GM19240 (cell line): ENCODE data around the gene GLS2.
"Not testable (repeated sequence)": the region's sequence is repeated elsewhere in the genome, so short reads cannot be mapped to it uniquely, and the experiment has no call there.

Source experiments
- DNase-seq: peaks from one replicate; pipeline ENCODE4 v3.0.0; 2011; ENCODE audit warnings: low spot score; ENCODE audit not compliant: insufficient read length

The GLS2 gene

GRCh38 chr12:56448860-56449621 is 38.9 kb downstream of the GLS2 start, which contains the start of gene TIMELESS:
TIMELESS (minus strand) TSS chr12:56449426; CDS start chr12:56434170, 15,256 bp downstream.
- peak; percentile 96 for DNase-seq

GRCh38 chr12:56443208-56443607 is 44.8 kb downstream of the GLS2 start:
- DNase-seq, result not testable (repeated sequence)

- DNase-seq, result no peak
Measured at GRCh38 chr12:56437430-56438176, 50.4 kb downstream of the GLS2 start.

- DNase-seq, result no peak
Measured at GRCh38 chr12:56434828-56435227, 53.1 kb downstream of the GLS2 start.

GRCh38 chr12:56431850-56432249 is 56.1 kb downstream of the GLS2 start:
- no peak for DNase-seq

- DNase-seq, result no peak
Measured at GRCh38 chr12:56431288-56431687, 56.7 kb downstream of the GLS2 start.

GRCh38 chr12:56425940-56426438 is 62.0 kb downstream of the GLS2 start:
- DNase-seq, result no peak

- DNase-seq, result no peak
Measured at GRCh38 chr12:56425193-56425592, 62.8 kb downstream of the GLS2 start.
